Measurements from ENCODE around the gene ZBTB44.
"Not testable (repeated sequence)": the region's sequence is repeated elsewhere in the genome, so short reads cannot be mapped to it uniquely, and the experiment has no call there.

ZBTB44 gene

GRCh38 chr11:130197386-130198035 is 117.2 kb downstream of the ZBTB44 start:
- no peak for DNase-seq (ENCODE audit: low read depth)

- DNase-seq (ENCODE audit: low read depth): no peak
Measured at GRCh38 chr11:130194241-130195023, 120.3 kb downstream of the ZBTB44 start.

GRCh38 chr11:130193551-130193950 is 121.2 kb downstream of the ZBTB44 start:
- DNase-seq (ENCODE audit: low read depth): not testable (repeated sequence)

GRCh38 chr11:130192845-130193267 is 121.9 kb downstream of the ZBTB44 start:
- DNase-seq (ENCODE audit: low read depth): no peak

GRCh38 chr11:130191896-130192295 is 122.8 kb downstream of the ZBTB44 start:
- no peak for DNase-seq (ENCODE audit: low read depth)

- DNase-seq (ENCODE audit: low read depth): no peak
Measured at GRCh38 chr11:130190371-130190881, 124.3 kb downstream of the ZBTB44 start.

- no peak for DNase-seq (ENCODE audit: low read depth)
Measured at GRCh38 chr11:130189492-130190210, 125.1 kb downstream of the ZBTB44 start.

- DNase-seq (ENCODE audit: low read depth): no peak
Measured at GRCh38 chr11:130188585-130189347, 126.0 kb downstream of the ZBTB44 start.

- DNase-seq (ENCODE audit: low read depth): no peak
Measured at GRCh38 chr11:130188047-130188446, 126.7 kb downstream of the ZBTB44 start.

GRCh38 chr11:130187096-130187495 is 127.6 kb downstream of the ZBTB44 start:
- no peak for DNase-seq (ENCODE audit: low read depth)

GRCh38 chr11:130183878-130184610 is 130.7 kb downstream of the ZBTB44 start:
- no peak for DNase-seq (ENCODE audit: low read depth)

GRCh38 chr11:130181295-130182272 is 133.1 kb downstream of the ZBTB44 start:
- DNase-seq (ENCODE audit: low read depth): peak; percentile 82

- no peak for DNase-seq (ENCODE audit: low read depth)
Measured at GRCh38 chr11:130180896-130181294, 133.8 kb downstream of the ZBTB44 start.

GRCh38 chr11:130180491-130180890 is 134.2 kb downstream of the ZBTB44 start:
- DNase-seq (ENCODE audit: low read depth): peak; percentile 32

- no peak for DNase-seq (ENCODE audit: low read depth)
Measured at GRCh38 chr11:130179396-130180306, 135.1 kb downstream of the ZBTB44 start.

- DNase-seq (ENCODE audit: low read depth): no peak
Measured at GRCh38 chr11:130178441-130179339, 136.0 kb downstream of the ZBTB44 start.

GRCh38 chr11:130177782-130178181 is 136.9 kb downstream of the ZBTB44 start:
- no peak for DNase-seq (ENCODE audit: low read depth)
